Activated T-cell treated with anti-CD3 and anti-CD28 coated beads for 1 hour (primary cell): ENCODE data around the gene RHOBTB3.

Source experiments
- DNase-seq: peaks from one replicate; pipeline ENCODE4 v3.0.0-alpha.2; 2020; ENCODE audit warnings: low read depth

The RHOBTB3 gene

GRCh38 chr5:95731571-95732554 lies 727 bp downstream of the RHOBTB3 start:
- DNase-seq: peak; percentile 20

GRCh38 chr5:95733107-95733665 lies 2.0 kb downstream of the RHOBTB3 start:
- no peak for DNase-seq

GRCh38 chr5:95734187-95734586 lies 3.1 kb downstream of the RHOBTB3 start:
- no peak for DNase-seq

- DNase-seq: no peak
Measured at GRCh38 chr5:95734906-95735305, 3.8 kb downstream of the RHOBTB3 start.

GRCh38 chr5:95735406-95735805 lies 4.3 kb downstream of the RHOBTB3 start:
- no peak for DNase-seq

- no peak for DNase-seq
Measured at GRCh38 chr5:95738072-95738471, 6.9 kb downstream of the RHOBTB3 start.

GRCh38 chr5:95738834-95739233 lies 7.7 kb downstream of the RHOBTB3 start:
- DNase-seq: no peak

- DNase-seq: no peak
Measured at GRCh38 chr5:95739857-95740256, 8.7 kb downstream of the RHOBTB3 start.

- DNase-seq: no peak
Measured at GRCh38 chr5:95741458-95741857, 10.3 kb downstream of the RHOBTB3 start.

GRCh38 chr5:95743232-95743631 lies 12.1 kb downstream of the RHOBTB3 start:
- DNase-seq: no peak

GRCh38 chr5:95743877-95744276 lies 12.7 kb downstream of the RHOBTB3 start:
- no peak for DNase-seq

- no peak for DNase-seq
Measured at GRCh38 chr5:95746194-95746593, 15.1 kb downstream of the RHOBTB3 start.

- no peak for DNase-seq
Measured at GRCh38 chr5:95746722-95747679, 15.9 kb downstream of the RHOBTB3 start.

- DNase-seq: no peak
Measured at GRCh38 chr5:95748133-95748532, 17.0 kb downstream of the RHOBTB3 start.

GRCh38 chr5:95754545-95754944 lies 23.4 kb downstream of the RHOBTB3 start:
- no peak for DNase-seq

GRCh38 chr5:95759005-95759404 lies 27.9 kb downstream of the RHOBTB3 start:
- DNase-seq: no peak

- no peak for DNase-seq
Measured at GRCh38 chr5:95759634-95760033, 28.5 kb downstream of the RHOBTB3 start.

- DNase-seq: no peak
Measured at GRCh38 chr5:95760273-95761191, 29.4 kb downstream of the RHOBTB3 start.

- no peak for DNase-seq
Measured at GRCh38 chr5:95761771-95762651, 30.9 kb downstream of the RHOBTB3 start.

GRCh38 chr5:95762652-95763041 lies 31.5 kb downstream of the RHOBTB3 start:
- DNase-seq: no peak
